GM21786 (cell line): ENCODE results near the gene DNM2.

Experiments
- ATAC-seq: cut with Tn5 transposase; IDR thresholded peaks from one replicate; pipeline ENCODE4 v1.9.1; 2021; ENCODE audit not compliant: unreplicated experiment

Gene DNM2

GRCh38 chr19:10690341-10690781 is 27.5 kb upstream of the DNM2 start:
- ATAC-seq: no peak

GRCh38 chr19:10691178-10691881 is 26.5 kb upstream of the DNM2 start:
- ATAC-seq: no peak

GRCh38 chr19:10691883-10692282 is 26.0 kb upstream of the DNM2 start:
- no peak for ATAC-seq

GRCh38 chr19:10692673-10693264 is 25.1 kb upstream of the DNM2 start:
- ATAC-seq: no peak

GRCh38 chr19:10694706-10695307 is 23.1 kb upstream of the DNM2 start:
- ATAC-seq: no peak

- peak; percentile 53 for ATAC-seq
These were observed 22.2 kb upstream of the DNM2 start for GRCh38 chr19:10695401-10696398.

- ATAC-seq: no peak
These were observed 18.1 kb upstream of the DNM2 start for GRCh38 chr19:10699650-10700335.

- no peak for ATAC-seq
These were observed 15.8 kb upstream of the DNM2 start for GRCh38 chr19:10701955-10702525.

- no peak for ATAC-seq
These were observed 10.9 kb upstream of the DNM2 start for GRCh38 chr19:10706990-10707389.

GRCh38 chr19:10707440-10707839 is 10.4 kb upstream of the DNM2 start:
- no peak for ATAC-seq

- no peak for ATAC-seq
These were observed 9.6 kb upstream of the DNM2 start for GRCh38 chr19:10708291-10708690.

- no peak for ATAC-seq
These were observed 5.8 kb upstream of the DNM2 start for GRCh38 chr19:10712045-10712444.

GRCh38 chr19:10712754-10713153 is 5.1 kb upstream of the DNM2 start:
- no peak for ATAC-seq

GRCh38 chr19:10713317-10713716 is 4.6 kb upstream of the DNM2 start:
- no peak for ATAC-seq

- no peak for ATAC-seq
These were observed 874 bp upstream of the DNM2 start for GRCh38 chr19:10717054-10717355.

- ATAC-seq: no peak
These were observed 622 bp downstream of the DNM2 start for GRCh38 chr19:10718205-10719196.

GRCh38 chr19:10719466-10719961 is 1.6 kb downstream of the DNM2 start:
- ATAC-seq: no peak

- no peak for ATAC-seq
These were observed 2.8 kb downstream of the DNM2 start for GRCh38 chr19:10720607-10721125.

GRCh38 chr19:10723591-10723990 is 5.7 kb downstream of the DNM2 start:
- ATAC-seq: no peak
